Activated CD4-positive, alpha-beta memory T cell treated with anti-CD3 and anti-CD28 coated beads, Interleukin-2, amount 10 ng/mL, durations not matched to agents 7 days and 5 days (primary cell): ENCODE measurements around the gene CTSV. TPM values are rescaled to one million over a fixed set of nuclear protein-coding genes. Genes with fewer than 3 reads are reported as not detected.

ENCODE experiments used
- total RNA-seq, 2 experiments: library from RNA; stranded (reverse); gene quantifications; one replicate each; pipeline ENCODE4 v1.2.3, GENCODE V29; 2021

Gene CTSV
- total RNA-seq, 2 experiments from 2014 or later: 0.45 to 0.73 TPM

Other genes starting within 250 kb of the CTSV start
- 1 to 10 TPM; 3.1 to 4.2 TPM for gene ZNF782, start 184.6 kb downstream of the CTSV start, total RNA-seq
- gene NUTM2G, start 110.3 kb downstream of the CTSV start, total RNA-seq: not detected